ENCODE measurements around the gene RHOF.

Gene RHOF

DNA sequence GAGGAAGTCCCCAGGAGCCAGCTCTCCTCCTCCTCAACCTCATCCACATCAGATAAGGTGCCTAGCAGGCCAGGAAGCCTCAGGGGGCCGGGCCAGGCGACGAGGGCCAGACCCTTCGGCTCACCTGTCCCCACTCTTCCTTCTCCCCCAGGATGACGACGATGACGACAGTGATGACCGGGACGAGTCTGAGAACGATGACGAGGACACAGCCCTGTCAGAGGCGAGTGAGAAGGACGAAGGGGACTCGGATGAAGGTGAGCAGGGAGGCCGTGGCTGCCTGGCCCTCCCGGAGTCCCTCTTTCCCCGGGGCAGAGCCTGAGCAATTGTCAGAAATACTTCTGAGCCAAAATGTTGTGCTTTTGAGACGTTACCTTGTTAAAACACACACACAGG, 24.2 kb upstream of the RHOF start:
- no peak for DNase-seq

DNA sequence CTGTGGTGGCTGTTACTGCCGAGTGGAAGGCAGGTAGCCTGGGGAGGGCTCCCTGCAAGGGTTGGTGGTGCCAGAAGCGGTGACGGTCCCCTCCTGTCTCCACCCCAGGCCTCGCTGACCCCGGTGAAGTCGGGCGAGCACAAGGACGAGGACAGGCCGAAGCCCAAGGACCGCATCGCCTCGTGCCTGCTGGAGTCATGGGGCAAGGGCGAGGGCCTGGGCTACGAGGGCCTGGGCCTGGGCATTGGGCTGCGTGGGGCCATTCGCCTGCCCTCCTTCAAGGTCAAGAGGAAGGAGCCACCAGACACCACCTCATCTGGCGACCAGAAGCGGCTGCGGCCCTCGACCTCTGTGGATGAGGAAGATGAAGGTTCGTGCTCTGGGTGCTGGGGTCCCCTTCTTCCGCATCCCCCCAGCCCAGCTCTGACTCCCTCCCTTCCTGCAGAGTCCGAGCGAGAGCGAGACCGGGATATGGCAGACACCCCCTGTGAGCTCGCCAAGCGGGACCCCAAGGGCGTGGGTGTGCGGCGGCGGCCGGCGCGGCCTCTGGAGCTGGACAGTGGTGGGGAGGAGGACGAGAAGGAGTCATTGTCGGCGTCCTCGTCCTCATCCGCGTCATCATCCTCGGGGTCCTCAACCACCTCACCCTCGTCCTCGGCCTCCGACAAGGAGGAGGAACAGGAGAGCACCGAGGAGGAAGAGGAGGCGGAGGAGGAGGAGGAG, 23.6 kb upstream of the RHOF start:
- DNase-seq: no peak

DNA sequence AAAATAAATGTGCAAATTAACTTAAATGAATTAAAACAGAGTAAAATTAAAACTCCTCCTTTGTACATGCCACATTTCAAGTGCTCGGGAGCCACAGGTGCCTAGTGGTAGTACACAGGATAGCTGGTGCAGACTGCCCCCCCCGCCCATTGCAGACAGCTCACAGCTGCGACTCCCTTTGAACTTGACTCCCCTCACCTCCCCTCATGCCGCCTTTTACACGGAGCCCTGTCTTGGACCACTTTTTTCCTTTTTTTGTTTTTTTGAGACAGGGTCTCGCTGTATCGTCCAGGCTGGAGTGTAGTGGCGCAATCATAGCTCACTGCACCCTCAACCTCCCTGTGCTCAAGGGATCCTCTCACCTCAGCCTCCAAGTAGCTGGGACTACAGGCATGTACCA, 21.8 kb upstream of the RHOF start:
- no peak for DNase-seq

DNA sequence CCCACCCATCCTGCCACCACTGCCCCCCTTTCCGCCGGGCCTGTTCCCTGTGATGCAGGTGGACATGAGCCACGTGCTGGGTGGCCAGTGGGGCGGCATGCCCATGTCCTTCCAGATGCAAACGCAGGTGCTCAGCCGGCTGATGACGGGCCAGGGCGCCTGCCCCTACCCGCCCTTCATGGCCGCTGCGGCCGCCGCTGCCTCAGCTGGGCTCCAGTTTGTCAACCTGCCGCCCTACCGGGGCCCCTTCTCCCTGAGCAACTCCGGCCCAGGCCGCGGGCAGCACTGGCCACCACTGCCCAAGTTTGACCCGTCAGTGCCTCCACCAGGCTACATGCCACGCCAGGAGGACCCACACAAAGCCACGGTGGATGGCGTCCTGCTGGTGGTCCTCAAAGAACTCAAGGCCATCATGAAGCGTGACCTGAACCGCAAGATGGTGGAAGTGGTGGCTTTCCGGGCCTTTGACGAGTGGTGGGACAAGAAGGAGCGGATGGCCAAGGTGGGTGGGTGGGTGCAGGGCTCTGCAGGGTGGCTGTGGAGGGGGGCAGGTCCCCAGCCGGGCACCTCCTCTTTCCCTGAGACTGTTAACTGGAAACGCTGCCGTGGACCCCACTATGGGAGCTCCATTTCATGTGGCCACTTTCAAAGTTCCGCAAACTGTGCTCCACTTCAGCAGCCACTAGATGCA, 21.1 kb upstream of the RHOF start:
- no peak for DNase-seq

DNA sequence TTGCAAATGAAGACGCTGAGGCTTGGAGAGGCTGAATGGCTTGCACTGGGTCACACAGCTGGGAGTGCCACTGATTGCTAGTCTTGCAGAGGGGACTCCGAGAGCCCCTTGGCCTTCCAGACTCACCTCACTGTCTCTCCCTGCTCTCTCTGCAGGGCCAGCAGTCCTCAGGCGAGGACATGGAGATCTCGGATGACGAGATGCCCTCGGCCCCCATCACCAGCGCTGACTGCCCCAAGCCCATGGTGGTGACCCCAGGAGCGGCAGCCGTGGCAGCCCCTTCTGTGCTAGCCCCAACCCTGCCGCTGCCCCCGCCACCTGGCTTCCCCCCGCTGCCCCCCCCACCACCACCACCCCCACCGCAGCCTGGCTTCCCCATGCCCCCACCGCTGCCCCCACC, 20.5 kb upstream of the RHOF start:
- DNase-seq: no peak

DNA sequence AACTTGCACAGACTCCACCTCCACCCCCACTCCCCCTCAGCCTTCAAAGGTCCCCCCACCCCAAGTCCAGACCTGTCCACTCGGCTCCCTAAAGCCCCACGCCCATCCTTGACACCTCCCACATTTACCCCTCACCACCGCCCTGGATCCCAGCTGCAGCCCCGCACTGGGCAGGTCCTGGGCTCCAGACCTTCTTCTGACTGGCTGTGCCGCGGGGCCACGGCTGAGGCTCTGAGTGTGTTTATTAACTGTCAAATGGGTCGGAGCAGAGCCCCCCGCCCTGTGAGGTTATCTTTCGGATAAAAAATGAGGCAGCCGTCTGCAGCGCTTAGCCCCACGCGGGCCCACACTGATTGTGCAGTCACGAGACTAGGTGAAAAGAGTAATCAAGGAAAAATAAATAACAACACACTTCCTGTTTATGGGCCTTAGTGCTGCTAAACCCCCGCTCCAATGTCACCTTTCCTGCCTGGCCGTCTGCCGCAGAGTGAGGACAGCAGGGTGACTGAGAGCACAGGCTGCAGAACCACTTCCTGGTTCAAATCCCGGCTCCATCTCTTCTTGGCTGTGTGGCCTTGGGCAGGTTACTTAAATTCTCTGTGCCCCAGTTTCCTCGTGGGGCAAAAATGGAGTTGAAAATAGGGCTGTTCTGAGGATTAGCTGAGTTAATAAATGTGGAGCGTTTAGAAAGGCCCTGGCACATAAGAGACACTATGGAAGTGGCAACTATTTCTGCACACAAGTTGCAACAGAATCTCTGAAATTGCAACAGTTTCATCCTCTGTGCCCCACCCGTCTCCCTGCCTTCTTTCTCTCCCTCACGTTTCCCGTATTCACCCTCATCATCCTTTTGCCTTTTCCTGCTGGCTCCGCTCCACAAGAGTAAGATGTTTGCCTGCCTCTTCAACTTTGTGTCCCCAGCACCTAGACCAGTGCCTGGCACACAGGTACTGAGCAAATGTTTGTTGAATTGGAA, 19.7 kb upstream of the RHOF start:
- DNase-seq: no peak

DNA sequence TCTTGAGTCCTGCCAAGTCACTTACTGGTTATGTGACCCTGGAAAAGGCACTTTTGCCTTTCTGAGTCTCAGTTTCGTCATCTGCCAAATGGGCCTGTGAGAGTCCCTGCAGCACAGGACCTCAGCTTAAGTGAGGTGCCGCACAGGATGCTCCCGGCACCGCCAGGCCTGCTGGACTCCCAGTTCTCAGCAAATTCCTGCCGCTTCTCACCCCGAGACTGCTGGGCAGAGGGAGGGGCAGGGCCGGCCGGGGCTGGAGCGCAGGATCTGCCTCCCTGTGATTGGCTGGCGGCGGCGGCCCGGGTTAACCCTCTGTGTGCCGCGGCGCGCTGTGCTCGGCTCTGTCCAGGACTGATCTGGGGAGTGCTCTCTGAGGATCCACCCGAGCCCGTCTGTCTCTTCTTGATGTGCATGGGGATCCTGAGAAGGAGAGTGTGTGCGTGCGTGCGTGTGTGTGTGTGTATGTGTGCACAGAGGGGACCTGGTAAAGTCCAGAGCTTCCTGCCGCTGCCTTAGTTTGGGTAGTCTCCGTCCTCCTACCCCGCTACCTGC, 18.9 kb upstream of the RHOF start:
- DNase-seq: no peak

DNA sequence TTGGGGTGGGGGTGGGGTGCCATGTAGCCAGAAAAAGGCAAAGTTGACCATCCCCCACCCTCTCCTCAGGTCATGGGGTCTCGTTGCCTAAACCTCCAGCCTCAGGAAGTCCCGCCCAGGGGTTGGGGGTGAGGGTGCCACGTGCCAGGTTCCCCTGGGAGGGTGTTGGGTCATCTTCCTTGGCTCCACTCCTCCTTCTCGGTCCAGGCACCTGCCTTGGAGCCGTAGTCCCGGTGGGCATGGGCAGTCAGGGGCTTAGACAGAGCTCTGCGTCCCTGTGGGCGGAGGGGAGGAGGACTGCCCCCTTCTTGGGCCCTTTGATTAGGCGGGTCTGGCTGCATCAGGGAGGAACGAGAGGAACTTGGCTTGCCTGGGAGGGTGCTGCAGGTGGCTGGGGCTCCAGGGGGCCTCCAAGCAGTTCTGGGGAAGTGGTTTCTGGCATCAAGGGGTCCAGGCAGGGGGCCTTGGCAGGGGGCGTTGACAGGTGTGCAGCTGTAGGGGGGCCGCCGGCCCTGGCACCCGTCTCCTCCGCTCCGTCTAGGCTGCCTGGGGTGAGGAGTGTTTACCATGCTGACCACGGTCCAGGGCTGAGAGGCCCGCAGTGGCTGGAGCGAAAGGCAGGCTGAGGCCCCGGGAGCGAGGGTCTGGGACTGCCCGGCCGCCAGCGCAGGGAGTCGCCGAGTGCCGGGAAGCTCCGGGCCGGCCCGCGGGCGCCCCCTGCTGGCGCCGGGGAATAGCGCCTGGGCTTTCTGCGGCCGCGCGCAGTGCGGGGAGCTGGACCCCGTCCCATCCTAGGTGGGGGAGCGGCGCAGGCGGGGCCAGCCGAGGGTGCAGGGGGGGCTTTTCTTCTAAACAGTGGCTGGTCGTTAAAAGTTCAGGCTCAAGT, 18.2 kb upstream of the RHOF start:
- peak; percentile 13 for DNase-seq

DNA sequence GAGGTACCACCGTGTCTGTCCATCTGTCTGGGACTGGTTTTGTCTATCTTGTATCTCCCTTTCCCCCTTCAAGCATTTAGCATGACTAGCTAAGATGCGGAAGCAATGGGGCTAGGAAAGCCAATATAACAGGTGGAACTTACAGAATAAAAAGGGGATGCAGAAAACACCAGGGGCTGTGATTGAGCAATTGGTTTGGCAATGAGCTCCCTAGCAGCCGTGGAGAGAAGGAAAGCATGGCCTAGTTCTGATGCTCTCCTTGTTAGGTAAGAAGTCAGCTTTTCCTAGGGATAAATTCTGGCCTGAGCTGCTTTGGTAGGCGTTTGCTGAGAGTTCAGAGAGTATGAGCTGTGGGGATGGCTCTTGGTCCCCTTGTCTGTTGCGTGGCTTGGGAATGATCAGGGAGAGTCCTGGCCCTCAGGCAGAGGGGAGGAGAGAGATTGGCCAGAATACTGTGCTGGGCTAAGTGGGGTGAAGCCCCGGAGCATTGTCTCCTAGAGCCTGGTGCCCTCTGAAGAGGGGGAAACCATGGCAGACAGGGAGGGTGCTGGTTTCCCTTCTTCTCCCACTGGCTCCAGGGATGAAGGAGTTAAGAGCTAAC, 17.4 kb upstream of the RHOF start:
- DNase-seq: no peak

DNA sequence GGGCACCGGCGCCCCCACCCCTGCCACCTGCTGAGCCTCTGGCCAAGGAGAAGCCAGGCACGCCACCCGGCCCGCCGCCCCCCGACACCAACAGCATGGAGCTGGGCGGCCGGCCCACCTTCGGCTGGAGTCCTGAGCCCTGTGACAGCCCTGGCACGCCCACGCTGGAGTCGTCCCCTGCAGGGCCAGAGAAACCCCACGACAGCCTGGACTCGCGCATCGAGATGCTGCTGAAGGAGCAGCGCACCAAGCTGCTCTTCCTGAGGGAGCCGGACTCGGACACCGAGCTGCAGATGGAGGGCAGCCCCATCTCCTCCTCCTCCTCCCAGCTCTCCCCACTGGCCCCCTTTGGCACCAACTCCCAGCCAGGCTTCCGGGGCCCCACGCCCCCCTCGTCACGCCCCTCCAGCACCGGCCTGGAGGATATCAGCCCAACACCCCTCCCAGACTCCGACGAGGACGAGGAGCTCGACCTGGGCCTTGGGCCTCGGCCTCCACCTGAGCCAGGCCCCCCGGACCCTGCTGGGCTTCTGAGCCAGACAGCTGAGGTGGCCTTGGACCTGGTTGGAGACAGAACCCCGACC, 16.8 kb upstream of the RHOF start:
- DNase-seq: no peak

DNA sequence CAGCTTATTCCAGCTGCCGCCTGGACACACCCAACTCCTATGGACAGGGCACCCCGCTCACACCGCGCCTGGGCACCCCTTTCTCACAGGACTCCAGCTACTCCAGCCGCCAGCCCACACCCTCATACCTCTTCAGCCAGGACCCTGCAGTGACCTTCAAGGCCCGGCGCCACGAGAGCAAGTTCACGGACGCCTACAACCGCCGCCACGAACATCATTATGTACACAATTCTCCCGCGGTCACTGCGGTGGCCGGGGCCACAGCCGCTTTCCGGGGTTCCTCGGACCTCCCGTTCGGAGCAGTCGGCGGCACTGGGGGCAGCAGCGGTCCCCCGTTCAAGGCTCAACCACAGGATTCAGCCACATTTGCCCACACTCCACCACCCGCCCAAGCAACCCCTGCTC, 16.2 kb upstream of the RHOF start:
- no peak for DNase-seq

DNA sequence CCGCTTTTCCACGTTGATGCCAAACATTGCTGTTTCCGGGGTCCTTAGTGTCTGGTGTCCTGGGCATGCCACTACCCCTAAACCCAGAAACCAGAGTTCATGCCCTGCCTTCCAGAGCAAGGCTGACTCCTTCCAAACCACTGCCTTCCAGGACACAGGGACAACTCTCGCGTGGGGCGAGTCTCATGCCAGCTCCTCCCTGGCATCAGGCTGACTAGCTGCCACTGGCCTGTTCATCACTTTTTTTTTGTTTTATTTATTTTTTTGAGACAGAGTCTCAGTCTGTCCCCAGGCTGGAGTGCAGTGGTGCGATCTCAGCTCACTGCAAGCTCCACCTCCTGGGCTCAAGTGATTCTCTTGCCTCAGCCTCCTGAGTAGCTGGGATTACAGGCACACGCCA, 15.1 kb upstream of the RHOF start:
- DNase-seq: no peak

DNA sequence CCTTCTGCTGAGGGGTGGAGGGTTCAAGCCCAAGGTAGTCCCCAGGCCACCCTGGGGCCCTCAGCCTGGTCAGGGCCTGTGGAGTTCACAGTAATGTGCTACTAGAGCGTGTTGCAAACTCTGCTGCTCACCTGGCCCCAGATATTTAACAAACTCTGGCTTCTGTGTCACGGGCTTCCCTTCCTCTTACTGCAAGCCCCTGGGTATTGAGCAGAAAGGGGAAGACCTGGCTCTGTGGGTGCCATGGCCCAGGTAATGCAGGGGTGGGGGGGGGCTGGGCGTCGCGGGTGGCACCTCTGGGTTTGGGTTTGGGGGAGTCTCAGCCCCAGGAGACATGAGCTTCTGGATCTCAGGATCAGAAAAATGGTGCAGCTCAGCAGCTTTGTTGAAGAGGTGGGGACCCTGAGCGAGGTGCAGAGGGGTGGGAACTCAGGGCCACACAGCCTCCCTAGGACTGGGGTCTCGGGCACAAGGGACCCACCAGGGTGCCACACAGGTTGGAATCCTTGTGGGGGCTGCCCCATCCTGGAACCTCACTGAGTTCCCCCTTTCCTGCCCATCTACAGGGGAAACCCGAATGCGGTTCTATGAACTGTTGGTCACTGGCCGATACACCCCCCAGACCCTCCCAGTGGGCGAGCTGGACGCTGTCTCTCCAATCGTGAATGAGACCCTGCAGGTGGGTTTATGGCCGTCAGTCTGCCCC, 14.3 kb upstream of the RHOF start:
- no peak for DNase-seq

DNA sequence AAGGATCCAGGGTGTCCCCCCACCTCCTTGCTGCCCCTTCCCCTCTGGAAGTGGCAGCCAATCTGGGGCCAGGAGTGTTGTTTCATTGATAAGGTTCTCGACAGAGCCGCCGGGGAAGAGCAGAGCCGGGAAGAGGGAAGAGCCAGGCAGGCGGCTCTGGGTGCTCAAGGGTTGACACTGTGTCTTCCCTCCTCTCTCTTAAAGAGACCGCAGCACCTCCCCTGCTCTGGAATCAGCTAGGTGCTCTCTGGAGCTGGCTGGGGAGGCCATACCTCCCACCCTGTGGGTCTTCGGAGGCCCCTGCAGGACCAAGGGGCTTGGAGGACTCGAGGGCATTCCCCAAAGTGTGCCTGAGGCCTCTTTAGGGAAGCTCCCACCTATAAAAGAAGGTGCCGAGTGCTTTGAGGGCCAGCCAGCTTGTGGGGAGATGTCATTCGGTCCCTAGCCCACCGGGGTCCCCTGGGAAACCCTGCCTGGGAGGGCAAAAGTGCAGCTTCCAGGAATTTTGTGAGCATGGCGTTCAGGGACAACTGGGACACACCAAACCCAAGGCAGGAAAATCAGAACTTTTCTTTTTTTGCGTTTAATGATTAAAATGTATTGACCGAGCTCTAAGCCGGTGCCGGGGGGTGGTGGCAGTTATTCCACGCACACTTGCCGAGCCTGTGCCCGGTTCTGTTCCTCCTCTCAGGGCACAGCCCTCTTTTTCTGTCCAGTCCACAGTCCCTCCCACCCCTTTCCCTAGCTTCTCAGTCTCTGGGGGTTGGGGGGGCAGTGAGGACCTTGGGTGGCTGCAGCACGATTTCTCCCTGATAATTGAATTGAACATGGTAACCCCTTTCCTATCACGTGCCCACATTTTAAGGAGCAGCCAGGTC, 13.3 kb upstream of the RHOF start:
- DNase-seq: no peak

DNA sequence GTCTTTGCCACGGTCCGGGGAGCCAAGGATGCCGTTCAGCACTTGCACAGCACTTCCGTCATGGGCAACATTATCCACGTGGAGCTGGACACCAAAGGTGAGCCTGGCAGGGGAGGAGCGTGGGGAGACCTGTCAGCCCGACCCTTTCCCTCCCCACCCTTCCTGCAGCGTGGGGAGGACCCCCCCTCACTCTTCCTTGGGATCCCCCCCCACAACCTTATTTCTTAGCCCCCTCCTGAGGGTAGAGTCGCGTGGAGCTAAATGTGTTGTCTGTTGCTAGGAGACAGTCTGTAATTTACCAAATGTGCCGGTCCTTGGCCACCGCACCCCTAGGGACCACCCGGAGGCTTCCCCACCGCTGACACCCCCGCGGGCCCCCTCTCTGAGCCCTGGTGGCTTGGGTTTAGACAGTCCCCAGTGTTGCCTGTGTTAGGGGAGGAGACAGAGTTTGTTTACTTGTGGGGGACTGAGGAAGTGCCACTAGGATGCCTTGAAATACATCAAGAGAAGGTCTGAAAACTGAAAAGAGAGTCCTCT, 12.6 kb upstream of the RHOF start:
- DNase-seq: no peak

DNA sequence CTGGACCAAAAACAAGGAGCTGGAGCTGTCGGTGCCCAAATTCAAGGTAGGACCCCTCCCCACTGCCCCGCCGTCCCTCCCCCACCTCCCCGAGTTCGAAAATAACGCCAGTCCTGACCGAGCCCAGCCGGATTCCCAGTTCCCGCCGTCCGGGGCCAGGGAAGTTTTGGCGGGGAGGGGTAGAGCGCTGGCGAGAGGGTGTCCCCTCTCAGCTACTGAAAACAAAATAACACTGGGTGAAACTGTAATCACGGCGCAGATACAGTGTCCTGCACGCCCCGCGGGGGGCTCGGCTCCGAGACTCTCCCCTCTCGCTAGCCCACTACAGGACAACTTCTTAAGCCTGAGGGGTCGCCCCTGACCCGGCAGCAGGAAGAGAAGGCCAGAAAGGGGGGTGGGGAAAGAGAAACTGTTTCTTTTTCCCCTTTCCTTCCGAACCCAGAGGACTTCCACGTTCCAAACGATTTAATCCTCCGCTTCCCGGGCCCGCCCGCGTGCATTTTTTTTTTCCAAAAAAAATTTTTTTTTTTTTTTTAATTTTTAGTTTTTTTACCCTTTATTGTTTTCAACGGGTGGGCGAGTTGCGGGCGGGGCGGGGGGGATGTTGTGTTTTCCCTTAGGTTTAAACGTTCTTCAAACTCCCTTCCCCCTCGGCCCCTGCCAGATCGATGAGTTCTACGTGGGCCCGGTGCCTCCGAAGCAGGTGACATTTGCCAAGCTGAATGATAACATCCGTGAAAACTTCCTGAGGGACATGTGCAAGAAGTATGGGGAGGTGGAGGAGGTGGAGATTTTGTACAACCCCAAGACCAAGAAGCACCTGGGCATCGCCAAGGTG, 11.9 kb upstream of the RHOF start:
- DNase-seq: no peak

DNA sequence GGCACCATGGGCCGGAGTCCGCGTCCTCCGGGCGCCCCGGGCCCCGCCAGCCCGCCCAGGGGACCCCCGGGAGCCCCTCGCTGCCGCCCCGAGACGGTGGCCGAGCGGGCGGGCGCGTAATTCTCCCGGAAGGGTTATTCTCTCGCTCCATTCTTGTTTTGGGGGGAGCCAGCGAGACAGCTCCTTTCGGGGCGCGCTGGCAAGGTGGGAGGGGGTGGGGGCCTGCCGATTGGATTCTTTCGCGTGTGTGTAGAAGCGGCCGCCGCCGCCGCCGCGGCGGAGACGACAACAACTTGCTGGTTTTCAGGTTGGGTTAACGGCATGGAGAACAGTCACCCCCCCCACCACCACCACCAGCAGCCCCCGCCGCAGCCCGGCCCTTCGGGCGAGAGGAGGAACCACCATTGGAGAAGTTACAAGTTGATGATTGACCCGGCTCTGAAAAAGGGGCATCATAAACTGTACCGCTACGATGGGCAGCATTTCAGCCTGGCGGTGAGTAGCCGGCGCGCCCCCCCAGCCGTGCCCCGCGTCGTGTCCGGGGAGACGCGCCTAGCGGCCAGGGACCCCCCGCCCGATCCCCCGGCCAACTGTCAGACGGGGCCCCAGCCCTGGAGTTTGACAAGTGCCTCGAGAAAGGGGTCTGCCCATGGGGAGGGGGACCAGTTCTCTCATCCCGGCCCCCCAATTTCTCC, 11.1 kb upstream of the RHOF start:
- no peak for DNase-seq

DNA sequence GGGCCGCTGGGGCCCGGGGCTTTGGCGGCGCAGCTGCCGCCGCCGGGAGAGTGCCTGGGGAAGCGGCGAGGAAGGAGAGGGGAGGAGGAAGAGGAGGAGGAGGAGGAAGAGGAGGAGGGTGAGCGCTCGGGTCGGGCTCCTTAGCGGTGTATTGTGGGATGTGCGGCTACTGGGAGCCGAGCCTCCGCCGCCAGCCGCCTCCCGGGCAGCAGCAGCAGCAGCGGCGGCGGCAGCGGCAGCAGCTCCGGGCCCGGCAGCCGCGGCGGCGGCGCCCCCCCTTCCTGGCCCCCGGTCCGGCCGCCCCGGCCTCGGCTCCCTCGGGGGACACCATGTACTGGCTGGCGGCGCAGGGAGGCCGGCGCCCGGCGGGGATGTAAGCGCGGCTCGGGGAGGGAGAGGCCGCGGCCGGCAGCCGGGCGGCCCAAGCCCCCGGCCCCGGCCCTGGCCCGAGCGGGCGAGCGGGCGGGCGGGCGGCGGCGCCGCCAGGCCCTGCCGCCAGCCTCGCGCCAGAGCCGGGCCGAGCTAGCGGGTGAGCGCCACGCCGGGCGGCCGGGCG, 10.5 kb upstream of the RHOF start, which contains the start of gene SETD1B:
Gene SETD1B, plus strand, starts transcription at position 149 of the 556 bp plus-strand sequence. CDS start 729 bp downstream, outside the sequence.
- DNase-seq: no peak

Data from DMS79 (cell line).